Nephron (organoid): ENCODE measurements around the gene SNAPIN.
A peak's percentile ranks its signal among the peaks of the same experiment; 100 is the strongest.

ENCODE experiments used
- H3K27ac Mint-ChIP-seq, 3 experiments: 2 replicates each; pipeline ENCODE4 v1.8.0; 2020; ENCODE audit warnings: mixed read lengths in 3 of 3, mild to moderate bottlenecking in 2 of 3, moderate library complexity in 1 of 3
- H3K27me3 Mint-ChIP-seq: 2 replicates; pipeline ENCODE4 v1.8.0; 2021; ENCODE audit warnings: low read depth, mild to moderate bottlenecking, moderate library complexity, mixed read lengths
- H3K36me3 Mint-ChIP-seq: 2 replicates; pipeline ENCODE4 v1.8.0; 2020; ENCODE audit warnings: low read depth, mixed read lengths
- H3K4me1 Mint-ChIP-seq: 2 replicates; pipeline ENCODE4 v1.8.0; 2020; ENCODE audit warnings: mixed read lengths
- H3K4me3 Mint-ChIP-seq, 3 experiments: 2 replicates each; pipeline ENCODE4 v1.8.0; 2020; ENCODE audit warnings: mild to moderate bottlenecking in 3 of 3, mixed read lengths in 3 of 3, moderate library complexity in 2 of 3
- H3K9me3 Mint-ChIP-seq: 2 replicates; pipeline ENCODE4 v1.8.0; 2020; ENCODE audit warnings: mixed read lengths
- TF ChIP-seq, protein P1 (sequence below), 3 experiments: fragments of 200-600 bp; sonication (generic); IDR thresholded peaks; one replicate each; pipeline ENCODE4 v1.5.0; 2021; ENCODE audit warnings: antibody characterized with exemption in 3 of 3; ENCODE audit not compliant: unreplicated experiment in 3 of 3

SNAPIN gene, protein sequence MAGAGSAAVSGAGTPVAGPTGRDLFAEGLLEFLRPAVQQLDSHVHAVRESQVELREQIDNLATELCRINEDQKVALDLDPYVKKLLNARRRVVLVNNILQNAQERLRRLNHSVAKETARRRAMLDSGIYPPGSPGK

GRCh38 chr1:153658400-153659174, at the start of gene SNAPIN:
TSS of gene SNAPIN (plus strand) at chr1:153658703. CDS start at chr1:153658744, 41 bp downstream.
- Mint-ChIP-seq H3K4me3 (peak within 1 kb of the TSS; percentile 97 to 99 (median 99)), H3K27ac (peak within 1 kb of the TSS; percentile 82 to 98 (median 93)), H3K9me3 (no peaks in the 10 kb centered on the region), H3K36me3 (peaks cover 28% of the 10 kb centered on the region), H3K4me1 (peaks cover 13% of the 10 kb centered on the region), H3K27me3 (no peaks in the 10 kb centered on the region)
- TF ChIP-seq, protein P1, sequence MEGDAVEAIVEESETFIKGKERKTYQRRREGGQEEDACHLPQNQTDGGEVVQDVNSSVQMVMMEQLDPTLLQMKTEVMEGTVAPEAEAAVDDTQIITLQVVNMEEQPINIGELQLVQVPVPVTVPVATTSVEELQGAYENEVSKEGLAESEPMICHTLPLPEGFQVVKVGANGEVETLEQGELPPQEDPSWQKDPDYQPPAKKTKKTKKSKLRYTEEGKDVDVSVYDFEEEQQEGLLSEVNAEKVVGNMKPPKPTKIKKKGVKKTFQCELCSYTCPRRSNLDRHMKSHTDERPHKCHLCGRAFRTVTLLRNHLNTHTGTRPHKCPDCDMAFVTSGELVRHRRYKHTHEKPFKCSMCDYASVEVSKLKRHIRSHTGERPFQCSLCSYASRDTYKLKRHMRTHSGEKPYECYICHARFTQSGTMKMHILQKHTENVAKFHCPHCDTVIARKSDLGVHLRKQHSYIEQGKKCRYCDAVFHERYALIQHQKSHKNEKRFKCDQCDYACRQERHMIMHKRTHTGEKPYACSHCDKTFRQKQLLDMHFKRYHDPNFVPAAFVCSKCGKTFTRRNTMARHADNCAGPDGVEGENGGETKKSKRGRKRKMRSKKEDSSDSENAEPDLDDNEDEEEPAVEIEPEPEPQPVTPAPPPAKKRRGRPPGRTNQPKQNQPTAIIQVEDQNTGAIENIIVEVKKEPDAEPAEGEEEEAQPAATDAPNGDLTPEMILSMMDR (IDR thresholded peaks at IDR 0.05; ENCODE audit: unreplicated experiment in 3 of 3), result peak in 1 of 3 experiments; percentile 12

- peak overlapping the region; percentile 87 to 97 (median 92) for H3K27ac Mint-ChIP-seq
- no peaks in the 10 kb centered on the region for H3K27me3 Mint-ChIP-seq
- peaks cover 7% of the 10 kb centered on the region for H3K36me3 Mint-ChIP-seq
- H3K4me3 Mint-ChIP-seq, result peak overlapping the region; percentile 68 to 81 (median 81)
- TF ChIP-seq, protein P1 (IDR thresholded peaks at IDR 0.05; ENCODE audit: unreplicated experiment in 3 of 3), result no peak
- no peaks in the 10 kb centered on the region for H3K9me3 Mint-ChIP-seq
- H3K4me1 Mint-ChIP-seq, result peaks cover 53% of the 10 kb centered on the region
These were observed 49.5 kb upstream of the SNAPIN start for GRCh38 chr1:153608742-153609584.

DNA sequence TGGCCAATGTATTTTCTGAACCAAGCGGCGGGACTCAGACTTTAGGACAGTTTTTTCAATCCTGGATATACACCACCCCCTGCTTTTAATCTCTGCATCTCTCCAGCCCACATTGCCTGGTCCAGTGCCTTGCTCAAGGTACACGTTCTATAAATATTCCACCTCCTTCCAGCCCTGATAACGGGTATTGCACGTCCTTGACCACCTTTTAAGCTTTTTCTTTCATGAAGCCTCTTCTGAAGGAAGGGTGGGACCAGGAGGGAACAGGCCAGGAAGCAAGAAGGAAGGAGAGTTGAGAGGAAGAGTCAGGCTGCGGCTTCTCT, 49.0 kb upstream of the SNAPIN start:
- H3K27me3 Mint-ChIP-seq, result no peaks in the 10 kb centered on the region
- H3K4me1 Mint-ChIP-seq, result peaks cover 59% of the 10 kb centered on the region
- H3K36me3 Mint-ChIP-seq, result peaks cover 7% of the 10 kb centered on the region
- TF ChIP-seq, protein P1 (IDR thresholded peaks at IDR 0.05; ENCODE audit: unreplicated experiment in 3 of 3), result no peak
- peak overlapping the region; percentile 87 to 97 (median 92) for H3K27ac Mint-ChIP-seq
- peak overlapping the region; percentile 68 to 81 (median 81) for H3K4me3 Mint-ChIP-seq
- no peaks in the 10 kb centered on the region for H3K9me3 Mint-ChIP-seq

DNA sequence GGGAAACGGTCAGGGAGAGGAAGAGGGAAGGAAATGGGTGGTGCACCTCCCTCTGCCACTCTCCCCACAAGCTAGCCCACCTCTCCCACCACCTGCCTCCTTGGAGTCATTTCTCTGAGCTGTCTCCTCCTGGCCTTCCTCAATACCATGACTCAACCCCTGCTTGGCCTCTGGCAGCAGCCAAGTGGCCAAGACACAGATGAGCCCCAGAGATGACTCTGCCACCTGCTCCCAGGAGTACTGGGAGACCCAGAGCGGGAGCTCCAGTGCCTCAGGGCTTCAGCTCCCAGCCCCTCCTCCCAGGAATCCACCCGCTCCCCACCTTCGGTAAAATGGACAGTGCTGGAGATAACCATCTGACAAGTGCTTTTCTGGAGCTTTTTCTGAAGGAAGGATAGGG, 48.2 kb upstream of the SNAPIN start:
- TF ChIP-seq, protein P1 (IDR thresholded peaks at IDR 0.05; ENCODE audit: unreplicated experiment in 3 of 3), result no peak
- Mint-ChIP-seq H3K36me3 (peaks cover 4% of the 10 kb centered on the region), H3K4me3 (peak overlapping the region in 1 of 3 experiments; percentile 81), H3K4me1 (peaks cover 62% of the 10 kb centered on the region), H3K9me3 (no peaks in the 10 kb centered on the region), H3K27me3 (no peaks in the 10 kb centered on the region), H3K27ac (peak overlapping the region; percentile 87 to 97 (median 92))

GRCh38 chr1:153610811-153611301, 47.6 kb upstream of the SNAPIN start:
- H3K9me3 Mint-ChIP-seq, result no peaks in the 10 kb centered on the region
- peak overlapping the region in 2 of 3 experiments; percentile 90 for H3K27ac Mint-ChIP-seq
- TF ChIP-seq, protein P1 (IDR thresholded peaks at IDR 0.05; ENCODE audit: unreplicated experiment in 3 of 3), result no peak
- peak overlapping the region in 2 of 3 experiments; percentile 75 to 81 for H3K4me3 Mint-ChIP-seq
- H3K36me3 Mint-ChIP-seq, result peaks cover 4% of the 10 kb centered on the region
- no peaks in the 10 kb centered on the region for H3K27me3 Mint-ChIP-seq
- peaks cover 64% of the 10 kb centered on the region for H3K4me1 Mint-ChIP-seq
